Inflammatory macrophage treated with lipopolysaccharide for 1 hour (primary cell): ENCODE results near the gene MYL5.
"Not testable (repeated sequence)": the region's sequence is repeated elsewhere in the genome, so short reads cannot be mapped to it uniquely, and the experiment has no call there.

Experiments
- DNase-seq, 2 donors: peaks; one replicate each; pipeline ENCODE4 v3.0.0-alpha.2; 2020 to 2022

The MYL5 gene

DNA sequence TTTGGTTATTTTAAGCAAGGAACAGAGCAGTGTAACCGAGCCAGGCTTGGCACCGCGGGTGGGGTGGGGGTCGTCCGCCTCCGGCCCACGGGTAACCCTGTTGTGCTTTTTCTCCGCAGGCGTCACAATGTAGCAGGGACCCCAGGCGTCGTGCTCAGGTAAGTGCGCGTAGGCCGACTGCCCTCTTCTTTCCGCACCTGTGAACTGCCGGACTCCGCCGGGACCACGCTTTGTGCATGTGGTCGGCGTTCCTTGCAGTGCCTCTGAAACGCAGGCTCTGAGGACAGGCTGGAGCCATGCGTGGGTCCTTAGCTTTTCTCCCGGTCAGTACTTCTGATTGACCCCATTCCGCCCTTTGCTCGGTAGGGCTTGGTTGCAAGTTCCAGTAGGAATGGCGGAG lies 56.2 kb downstream of the MYL5 start:
- DNase-seq = no peak

DNA sequence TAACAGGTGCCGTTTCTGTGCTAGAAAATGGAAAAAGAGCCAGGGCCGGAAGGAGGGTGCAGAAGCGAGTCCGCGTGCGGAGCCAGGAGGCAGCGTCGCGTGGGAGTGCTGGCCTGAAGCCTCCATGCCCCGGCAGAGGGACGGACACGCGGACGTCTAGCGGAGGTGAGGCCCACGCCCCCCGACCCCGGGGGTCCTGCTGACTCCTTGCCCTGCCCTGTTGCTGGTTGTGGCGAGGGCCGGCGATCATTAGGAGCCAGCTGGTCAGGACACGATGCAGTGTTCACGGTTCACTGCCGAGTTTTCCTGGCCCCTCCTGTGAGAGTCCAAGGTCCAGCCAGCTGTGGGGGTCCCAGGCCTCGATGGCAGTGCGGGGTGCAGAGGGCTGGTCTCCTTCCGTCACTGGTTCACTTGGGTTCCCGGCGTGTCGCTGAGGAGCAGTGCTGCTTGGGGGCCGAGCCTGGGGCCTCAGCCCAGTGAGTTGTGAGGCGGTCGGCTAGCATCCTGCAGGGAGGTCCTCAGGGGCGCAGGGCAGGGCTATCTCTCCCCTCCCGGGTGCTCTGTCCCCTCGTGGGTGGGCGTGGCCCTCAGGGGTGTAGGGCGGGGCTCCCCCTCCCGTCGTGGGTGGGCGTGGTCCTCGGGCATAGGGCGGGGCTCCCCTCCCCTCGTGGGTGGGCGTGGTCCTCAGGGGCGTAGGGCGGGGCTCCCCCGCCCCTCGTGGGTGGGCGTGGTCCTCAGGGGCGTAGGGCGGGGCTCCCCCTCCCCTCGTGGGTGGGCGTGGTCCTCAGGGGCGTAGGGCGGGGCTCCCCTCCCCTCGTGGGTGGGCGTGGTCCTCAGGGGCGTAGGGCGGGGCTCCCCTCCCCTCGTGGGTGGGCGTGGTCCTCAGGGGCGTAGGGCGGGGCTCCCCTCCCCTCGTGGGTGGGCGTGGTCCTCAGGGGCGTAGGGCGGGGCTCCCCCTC lies 56.9 kb downstream of the MYL5 start:
- DNase-seq = not testable (repeated sequence)
